HCT116 (cell line): Measurements from ENCODE around the gene MALSU1. TPM values are rescaled to one million over a fixed set of nuclear protein-coding genes. Genes with fewer than 3 reads are reported as not detected.
A peak's percentile ranks its signal among the peaks of the same experiment; 100 is the strongest.

ENCODE experiments used
- ATAC-seq: fragments of 200-7000 bp; cut with Tn5 transposase; 2 replicates; pipeline ENCODE4 v1.9.1; 2020; ENCODE audit warnings: mild to moderate bottlenecking, moderate library complexity
- BruUV-seq: library from RNA; stranded (reverse); fragments of 400-500 nt; replicated peaks from 2 replicates; lab custom pipeline; 2021; lab: Mats Ljungman, UMichigan
- CTCF ChIA-PET: fragments of 300-600 bp; sonication (Branson Sonifier 250); formaldehyde crosslinking; loops from one replicate; lab custom pipeline; 2021; ENCODE audit warnings: antibody characterized with exemption; lab: Charles Lee
- POLR2A ChIA-PET: fragments of 300-600, 350-600 bp; sonication (Branson Sonifier 250); formaldehyde crosslinking; loops from one replicate; lab custom pipeline; 2021; ENCODE audit warnings: antibody characterized with exemption; lab: Charles Lee
- RAD21 ChIA-PET, 2 experiments: fragments of 300-600 bp; sonication (Branson Sonifier 250); formaldehyde crosslinking; loops; one replicate each; lab custom pipeline; 2023; ENCODE audit warnings: low total read pairs in 2 of 2; ENCODE audit not compliant: uncharacterized antibody in 2 of 2, unreplicated experiment in 2 of 2, low non-redundant PET in 1 of 2; lab: Charles Lee
- DNase-seq: peaks from one replicate; pipeline ENCODE4 v3.0.0-alpha.2; 2010; ENCODE audit warnings: low read depth, low spot score
- H2AFZ ChIP-seq: fragments of 200-600 bp; shearing (Covaris generic), sonication (generic); 2 replicates; pipeline ENCODE4 v1.6.1; 2017; ENCODE audit warnings: low read depth, mixed run types, mixed read lengths, antibody characterized with exemption, low read length; ENCODE audit not compliant: poor library complexity, severe bottlenecking
- H3K27ac ChIP-seq: 2 replicates; pipeline ENCODE4 v1.5.1; 2012; ENCODE audit warnings: low read depth, low read length
- H3K27me3 ChIP-seq: fragments of 200-600 bp; sonication (generic); 2 replicates; pipeline ENCODE4 v1.6.1; 2016; ENCODE audit warnings: mixed run types, low read length, mixed read lengths; ENCODE audit not compliant: insufficient read depth
- H3K36me3 ChIP-seq, 2 experiments: fragments of 200-500 bp in 1 of 2; fragments of 200-600 bp in 1 of 2; sonication (Bioruptor generic) in 1 of 2; sonication (generic) in 1 of 2; 2 replicates each; pipeline versions ENCODE4 v1.5.1 to v1.6.1; 2014 to 2016; ENCODE audit warnings: low read length in 2 of 2, inconsistent platforms in 1 of 2, mixed read lengths in 1 of 2, mixed run types in 1 of 2; ENCODE audit not compliant: insufficient read depth in 2 of 2, control insufficient read depth in 1 of 2
- H3K4me1 ChIP-seq, 2 experiments: fragments of 200-600 bp in 1 of 2; sonication (generic) in 1 of 2; 2 replicates each; pipeline versions ENCODE4 v1.5.1 to v1.6.1; 2012 to 2017; ENCODE audit warnings: low read length in 2 of 2, inconsistent platforms in 1 of 2, mild to moderate bottlenecking in 1 of 2, mixed read lengths in 1 of 2, mixed run types in 1 of 2, moderate library complexity in 1 of 2; ENCODE audit not compliant: insufficient read depth in 2 of 2, control insufficient read depth in 1 of 2
- H3K4me2 ChIP-seq: fragments of 200-600 bp; sonication (generic); 2 replicates; pipeline ENCODE4 v1.6.1; 2017; ENCODE audit warnings: mixed run types, low read length, mixed read lengths
- H3K4me3 ChIP-seq, 2 experiments: fragments of 200-600 bp in 1 of 2; sonication (generic) in 1 of 2; replicated peaks in 1 of 2; 2 replicates each; pipeline ENCODE4 v1.5.1; 2011 to 2016; ENCODE audit warnings: low read length in 2 of 2, control low read depth in 1 of 2, low read depth in 1 of 2, mild to moderate bottlenecking in 1 of 2, mixed read lengths in 1 of 2, mixed run types in 1 of 2
- H3K79me2 ChIP-seq: fragments of 200-600 bp; sonication (generic); 2 replicates; pipeline ENCODE4 v1.6.1; 2017; ENCODE audit warnings: mild to moderate bottlenecking, mixed run types, low read length, moderate library complexity, mixed read lengths; ENCODE audit not compliant: insufficient read depth
- H3K9ac ChIP-seq: fragments of 200-600 bp; sonication (generic); 2 replicates; pipeline ENCODE4 v1.6.1; 2016; ENCODE audit warnings: low read length, mixed read lengths
- H3K9me2 ChIP-seq: fragments of 200-600 bp; sonication (generic), shearing (Covaris generic); 2 replicates; pipeline ENCODE4 v1.6.1; 2017; ENCODE audit warnings: mixed run types, mild to moderate bottlenecking, moderate library complexity; ENCODE audit not compliant: insufficient read depth
- H3K9me3 ChIP-seq, 2 experiments: fragments of 200-500 bp in 1 of 2; fragments of 200-600 bp in 1 of 2; sonication (Bioruptor generic) in 1 of 2; sonication (generic) in 1 of 2; 2 replicates each; pipeline ENCODE4 v1.6.1; 2014 to 2017; ENCODE audit warnings: low read length in 2 of 2, mixed read lengths in 2 of 2, inconsistent platforms in 1 of 2, low read depth in 1 of 2, mild to moderate bottlenecking in 1 of 2, mixed run types in 1 of 2, moderate library complexity in 1 of 2; ENCODE audit not compliant: control insufficient read depth in 1 of 2, insufficient read depth in 1 of 2
- H4K20me1 ChIP-seq: fragments of 200-600 bp; sonication (generic), shearing (Covaris generic); 2 replicates; pipeline ENCODE4 v1.6.1; 2017; ENCODE audit warnings: mixed run types, mild to moderate bottlenecking, moderate library complexity; ENCODE audit not compliant: insufficient read depth
- EGR1 ChIP-seq: IDR thresholded peaks from 2 replicates; pipeline ENCODE4 v1.6.1; 2012; ENCODE audit warnings: low read depth
- ELF1 ChIP-seq: IDR thresholded peaks from 2 replicates; pipeline ENCODE4 v1.6.1; 2012; ENCODE audit warnings: low read depth, borderline replicate concordance
- EZH2phosphoT487 ChIP-seq: fragments of 200-600 bp; IDR thresholded peaks from 2 replicates; pipeline ENCODE4 v1.6.1; 2018; ENCODE audit warnings: antibody characterized with exemption, borderline replicate concordance
- POLR2A ChIP-seq: IDR thresholded peaks from 2 replicates; pipeline ENCODE4 v1.7.0; 2011; ENCODE audit warnings: borderline replicate concordance; ENCODE audit not compliant: insufficient read depth, insufficient read length; ENCODE audit errors: extremely low read depth
- POLR2AphosphoS5 ChIP-seq: IDR thresholded peaks from 2 replicates; pipeline ENCODE4 v1.6.1; 2011; ENCODE audit warnings: mild to moderate bottlenecking, low read depth, low read length, moderate library complexity
- TCF7L2 ChIP-seq: IDR thresholded peaks from 2 replicates; pipeline ENCODE4 v1.7.0; 2011; ENCODE audit warnings: borderline replicate concordance, inconsistent platforms; ENCODE audit not compliant: insufficient read depth, insufficient read length; ENCODE audit errors: extremely low read depth
- ZFX ChIP-seq: fragments of 450-650 bp; IDR thresholded peaks from 2 replicates; pipeline ENCODE4 v1.6.1; 2017
- ZNF274 ChIP-seq: fragments of 200-500 bp; sonication (Bioruptor generic); IDR thresholded peaks from 2 replicates; pipeline ENCODE4 v1.6.1; 2014; ENCODE audit warnings: mild to moderate bottlenecking, low read depth, low read length, inconsistent platforms
- intact Hi-C: fragments of 100-400 bp; cut with micrococcal nuclease; formaldehyde crosslinking; loops from 2 replicates; pipeline ENCODE4 v1.10.0; 2022
- total RNA-seq: library from RNA; stranded (reverse); gene quantifications from one replicate; pipeline ENCODE4 v1.2.1, GENCODE V29; 2021; ENCODE audit not compliant: unreplicated experiment
- TF ChIP-seq, protein P1 (sequence below): IDR thresholded peaks from 2 replicates; pipeline ENCODE4 v1.6.1; 2011; ENCODE audit warnings: mild to moderate bottlenecking, low read length, moderate library complexity; ENCODE audit not compliant: insufficient replicate concordance; ENCODE audit errors: extremely low read depth
- TF ChIP-seq, protein P2 (sequence below): IDR thresholded peaks from 2 replicates; pipeline ENCODE4 v1.6.1; 2012; ENCODE audit warnings: low read depth
- TF ChIP-seq, protein P3 (sequence below): IDR thresholded peaks from 2 replicates; pipeline ENCODE4 v1.6.1; 2012

Gene MALSU1
- total RNA-seq, 1 experiment from 2014 or later: 105 TPM

DNA sequence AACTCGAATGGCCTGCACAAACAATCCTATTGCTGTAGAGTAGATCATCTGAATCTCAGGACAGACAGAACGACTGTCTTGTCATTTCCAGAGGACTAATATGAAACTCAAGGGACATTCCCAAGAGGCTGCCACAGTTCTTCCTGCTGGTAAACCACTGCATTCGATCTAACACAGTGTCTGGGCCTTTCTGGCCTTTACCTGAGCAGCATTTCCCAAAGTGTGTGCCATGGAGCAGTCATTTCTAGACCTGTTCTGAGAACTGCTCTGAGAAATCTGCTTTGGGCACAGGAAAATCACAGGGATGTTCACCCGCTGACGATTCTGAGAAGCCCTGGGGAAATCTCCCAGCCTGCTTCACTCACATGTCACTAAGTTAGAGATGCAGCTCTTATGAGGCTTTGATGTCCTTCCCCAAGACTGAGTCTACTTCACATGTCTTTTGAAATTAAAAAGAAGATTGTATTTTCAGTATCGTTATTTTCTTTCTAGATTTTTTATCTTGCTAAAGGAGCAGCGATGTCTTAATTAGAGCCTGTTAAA, 34.2 kb upstream of the MALSU1 start:
- Histone ChIP-seq H3K79me2 (no peaks in the 10 kb centered on the region), H4K20me1 (no peaks in the 10 kb centered on the region), H3K4me2 (no peak overlapping the region), H3K9ac (no peak overlapping the region), H3K27ac (no peak overlapping the region), H3K9me3 (no peaks in the 10 kb centered on the region), H3K27me3 (no peaks in the 10 kb centered on the region), H3K4me3 (no peak overlapping the region), H3K4me1 (peaks cover 0 to 6% of the 10 kb centered on the region in 2 experiments; a peak in 2 of 4 replicates), H2AFZ (peak overlapping the region; percentile 47), H3K9me2 (no peaks in the 10 kb centered on the region), H3K36me3 (no peaks in the 10 kb centered on the region)
- CTCF ChIA-PET: interaction anchor here (2.7 to 3.7 kb wide), 2 partner anchors 8 to 280 kb away, joined by 9 to 23 read pairs; no protein-coding TSS in a partner anchor
- no TSS peak for BruUV-seq
- TF ChIP-seq ZFX: no peak
- TF ChIP-seq, protein P1, sequence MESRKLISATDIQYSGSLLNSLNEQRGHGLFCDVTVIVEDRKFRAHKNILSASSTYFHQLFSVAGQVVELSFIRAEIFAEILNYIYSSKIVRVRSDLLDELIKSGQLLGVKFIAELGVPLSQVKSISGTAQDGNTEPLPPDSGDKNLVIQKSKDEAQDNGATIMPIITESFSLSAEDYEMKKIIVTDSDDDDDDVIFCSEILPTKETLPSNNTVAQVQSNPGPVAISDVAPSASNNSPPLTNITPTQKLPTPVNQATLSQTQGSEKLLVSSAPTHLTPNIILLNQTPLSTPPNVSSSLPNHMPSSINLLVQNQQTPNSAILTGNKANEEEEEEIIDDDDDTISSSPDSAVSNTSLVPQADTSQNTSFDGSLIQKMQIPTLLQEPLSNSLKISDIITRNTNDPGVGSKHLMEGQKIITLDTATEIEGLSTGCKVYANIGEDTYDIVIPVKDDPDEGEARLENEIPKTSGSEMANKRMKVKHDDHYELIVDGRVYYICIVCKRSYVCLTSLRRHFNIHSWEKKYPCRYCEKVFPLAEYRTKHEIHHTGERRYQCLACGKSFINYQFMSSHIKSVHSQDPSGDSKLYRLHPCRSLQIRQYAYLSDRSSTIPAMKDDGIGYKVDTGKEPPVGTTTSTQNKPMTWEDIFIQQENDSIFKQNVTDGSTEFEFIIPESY: no peak
- TF ChIP-seq, protein P2, sequence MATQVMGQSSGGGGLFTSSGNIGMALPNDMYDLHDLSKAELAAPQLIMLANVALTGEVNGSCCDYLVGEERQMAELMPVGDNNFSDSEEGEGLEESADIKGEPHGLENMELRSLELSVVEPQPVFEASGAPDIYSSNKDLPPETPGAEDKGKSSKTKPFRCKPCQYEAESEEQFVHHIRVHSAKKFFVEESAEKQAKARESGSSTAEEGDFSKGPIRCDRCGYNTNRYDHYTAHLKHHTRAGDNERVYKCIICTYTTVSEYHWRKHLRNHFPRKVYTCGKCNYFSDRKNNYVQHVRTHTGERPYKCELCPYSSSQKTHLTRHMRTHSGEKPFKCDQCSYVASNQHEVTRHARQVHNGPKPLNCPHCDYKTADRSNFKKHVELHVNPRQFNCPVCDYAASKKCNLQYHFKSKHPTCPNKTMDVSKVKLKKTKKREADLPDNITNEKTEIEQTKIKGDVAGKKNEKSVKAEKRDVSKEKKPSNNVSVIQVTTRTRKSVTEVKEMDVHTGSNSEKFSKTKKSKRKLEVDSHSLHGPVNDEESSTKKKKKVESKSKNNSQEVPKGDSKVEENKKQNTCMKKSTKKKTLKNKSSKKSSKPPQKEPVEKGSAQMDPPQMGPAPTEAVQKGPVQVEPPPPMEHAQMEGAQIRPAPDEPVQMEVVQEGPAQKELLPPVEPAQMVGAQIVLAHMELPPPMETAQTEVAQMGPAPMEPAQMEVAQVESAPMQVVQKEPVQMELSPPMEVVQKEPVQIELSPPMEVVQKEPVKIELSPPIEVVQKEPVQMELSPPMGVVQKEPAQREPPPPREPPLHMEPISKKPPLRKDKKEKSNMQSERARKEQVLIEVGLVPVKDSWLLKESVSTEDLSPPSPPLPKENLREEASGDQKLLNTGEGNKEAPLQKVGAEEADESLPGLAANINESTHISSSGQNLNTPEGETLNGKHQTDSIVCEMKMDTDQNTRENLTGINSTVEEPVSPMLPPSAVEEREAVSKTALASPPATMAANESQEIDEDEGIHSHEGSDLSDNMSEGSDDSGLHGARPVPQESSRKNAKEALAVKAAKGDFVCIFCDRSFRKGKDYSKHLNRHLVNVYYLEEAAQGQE: no peak
- no peak for TF ChIP-seq ELF1
- no peak for TF ChIP-seq EZH2phosphoT487
- TF ChIP-seq EGR1: no peak
- TF ChIP-seq POLR2AphosphoS5: no peak
- TF ChIP-seq ZNF274: no peak
- no peak for TF ChIP-seq POLR2A
- TF ChIP-seq, protein P3, sequence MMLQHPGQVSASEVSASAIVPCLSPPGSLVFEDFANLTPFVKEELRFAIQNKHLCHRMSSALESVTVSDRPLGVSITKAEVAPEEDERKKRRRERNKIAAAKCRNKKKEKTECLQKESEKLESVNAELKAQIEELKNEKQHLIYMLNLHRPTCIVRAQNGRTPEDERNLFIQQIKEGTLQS: no peak
- TF ChIP-seq TCF7L2: no peak
- no peak for ATAC-seq
- RAD21 ChIA-PET: no interaction called here
- no peak for DNase-seq
- POLR2A ChIA-PET: interaction anchor here (0.6 kb wide), 1 partner anchor 51 kb away, joined by 3 read pairs; no protein-coding TSS in a partner anchor
- intact Hi-C loops: no loop called here
